HG03095 (cell line): ENCODE measurements around the gene CARMIL1.
"Not testable (repeated sequence)": the region's sequence is repeated elsewhere in the genome, so short reads cannot be mapped to it uniquely, and the experiment has no call there.

Source experiments
- ATAC-seq: cut with Tn5 transposase; IDR thresholded peaks from one replicate; pipeline ENCODE4 v1.9.1; 2021; ENCODE audit warnings: moderate library complexity; ENCODE audit not compliant: unreplicated experiment

Gene CARMIL1

DNA sequence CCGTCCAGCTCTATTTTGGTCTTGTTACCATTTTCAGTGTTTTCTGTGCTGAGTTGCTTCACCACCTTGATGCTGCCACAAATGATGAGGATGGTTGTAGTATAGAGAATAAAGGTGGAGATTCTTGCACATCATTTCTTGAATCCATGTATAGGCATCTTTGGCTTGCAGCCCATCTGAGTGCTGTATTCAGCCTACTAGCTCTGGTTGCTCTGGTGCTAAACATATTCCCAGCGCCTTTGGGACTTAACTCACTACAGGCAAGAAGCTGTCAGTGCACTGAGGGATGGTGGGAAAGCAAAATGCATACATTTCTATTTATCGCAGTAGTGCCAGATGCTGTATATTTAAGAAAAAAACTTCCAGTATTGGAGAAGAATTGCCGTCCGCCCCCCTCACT is 86.0 kb downstream of the CARMIL1 start:
- no peak for ATAC-seq

DNA sequence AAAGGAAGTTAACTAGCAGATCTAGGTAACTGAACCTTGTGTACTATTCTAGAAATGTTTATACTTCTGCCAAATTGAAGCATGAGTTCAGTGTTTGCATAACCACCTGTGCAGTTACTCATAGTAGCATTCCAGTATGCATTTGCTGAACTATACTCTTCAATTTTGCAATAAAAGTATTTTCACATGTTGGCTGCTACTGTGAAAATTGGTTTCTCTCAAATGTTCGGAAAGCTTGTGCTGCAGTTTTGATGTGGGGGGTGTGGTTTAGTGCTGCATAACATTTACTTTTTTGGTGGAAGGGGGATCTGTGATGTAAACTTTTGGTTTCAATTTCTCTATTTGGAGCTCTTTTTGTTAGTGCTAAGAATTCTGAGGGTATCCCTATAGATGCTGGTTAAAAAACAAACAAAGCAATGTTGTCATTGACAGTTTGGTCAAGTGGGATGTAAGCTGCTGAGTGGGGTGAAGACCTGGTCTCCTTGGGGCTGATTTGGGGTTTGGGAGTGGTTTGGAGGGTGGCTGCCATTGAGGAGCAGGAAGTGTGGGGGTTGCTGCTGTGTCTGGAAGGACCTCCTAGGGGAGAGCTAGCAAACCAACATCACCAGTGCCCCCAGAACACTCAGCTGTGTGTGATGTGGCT is 87.8 kb downstream of the CARMIL1 start:
- ATAC-seq: no peak

DNA sequence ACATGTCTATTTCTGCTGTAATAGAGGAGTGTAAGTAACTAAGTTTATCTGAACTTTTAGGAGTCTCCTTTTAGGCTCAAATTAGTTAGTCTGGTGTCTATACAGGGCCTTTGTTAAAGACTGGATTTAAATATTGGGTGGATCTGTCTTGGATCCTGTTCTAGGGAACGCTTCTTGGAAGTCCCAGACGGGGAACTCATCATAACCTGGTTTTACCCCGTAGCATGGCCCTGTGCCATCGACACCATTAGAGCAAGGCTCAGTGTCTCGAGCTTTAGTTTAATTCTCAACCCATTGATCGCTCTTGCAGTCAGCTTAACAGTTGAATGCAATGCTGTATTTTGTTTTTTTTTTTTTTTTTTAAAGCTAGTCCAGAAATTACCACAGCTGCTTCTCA is 89.9 kb downstream of the CARMIL1 start:
- ATAC-seq: no peak

DNA sequence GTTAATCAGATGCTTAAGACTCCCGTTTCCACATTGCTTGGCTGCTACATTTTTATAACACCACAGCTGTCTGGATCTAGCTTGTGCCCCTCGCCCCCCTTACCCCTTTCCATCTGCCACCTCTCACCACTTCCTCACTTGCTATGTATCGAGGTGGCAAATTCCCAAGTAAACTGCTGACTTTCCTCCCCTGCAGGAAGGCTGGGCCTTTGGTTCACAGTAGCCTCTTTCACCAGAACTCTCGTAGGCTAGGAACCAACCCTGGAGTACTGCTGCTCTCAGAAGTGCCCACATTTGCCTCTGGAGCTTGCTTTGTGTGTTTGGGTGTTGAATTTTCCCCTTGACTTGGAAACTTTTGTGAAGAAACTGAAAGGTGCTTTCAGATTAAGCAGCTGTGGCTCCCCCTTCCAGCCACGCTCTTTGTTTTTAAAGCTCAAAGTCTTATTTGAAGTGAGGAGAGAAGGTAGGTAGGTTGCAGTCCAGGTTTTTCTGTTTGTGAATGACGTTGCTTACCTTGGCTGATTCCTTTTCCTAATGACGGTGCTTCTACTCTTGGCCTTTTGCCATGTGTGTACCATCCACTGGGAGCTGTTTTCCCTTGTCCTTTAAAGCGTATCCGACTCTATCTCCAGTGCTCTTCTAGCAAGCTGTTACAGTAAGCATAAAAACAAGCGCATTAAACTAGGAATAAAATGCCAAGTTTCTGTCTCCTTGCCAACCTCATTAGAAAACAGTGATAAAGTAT is 90.4 kb downstream of the CARMIL1 start:
- no peak for ATAC-seq

DNA sequence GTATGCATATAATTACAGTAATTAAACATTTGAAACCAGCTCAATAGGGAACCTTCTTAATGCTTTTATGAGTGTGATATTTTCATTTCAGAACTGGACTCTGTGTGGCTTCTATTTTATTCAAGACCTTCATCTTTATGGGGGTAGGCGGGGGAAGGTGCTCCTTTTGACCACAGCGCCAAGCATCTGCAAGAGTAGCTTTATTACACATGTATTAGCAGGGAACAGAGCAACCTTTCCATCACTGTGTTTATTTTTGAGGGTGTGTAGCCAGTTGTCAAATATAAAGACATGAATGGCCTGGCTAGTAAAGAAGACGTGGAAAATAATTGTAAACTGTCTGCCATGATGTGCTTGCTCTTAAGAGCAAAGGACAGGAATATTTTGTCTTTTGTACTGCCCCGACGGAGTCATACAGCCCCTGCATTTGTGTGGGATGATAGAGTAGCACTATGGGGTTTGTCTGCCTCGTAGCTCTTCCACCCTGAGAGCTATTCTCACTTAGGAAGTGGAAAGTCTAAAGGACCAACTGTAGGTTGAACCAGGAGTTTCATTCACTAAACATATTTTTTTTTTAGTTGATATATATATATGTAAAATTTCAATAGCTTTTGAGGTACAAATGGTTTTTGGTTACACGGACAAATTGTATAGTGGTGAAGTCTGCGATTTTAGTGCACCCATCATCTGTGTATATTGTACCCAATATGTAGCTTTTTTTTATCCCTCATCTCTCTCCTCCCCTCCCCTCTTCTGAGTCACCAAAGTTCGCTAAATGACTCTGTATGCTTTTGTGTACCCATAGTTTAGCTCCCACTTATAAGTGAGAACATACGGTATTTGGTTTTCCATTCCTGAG is 91.2 kb downstream of the CARMIL1 start:
- ATAC-seq: no peak

DNA sequence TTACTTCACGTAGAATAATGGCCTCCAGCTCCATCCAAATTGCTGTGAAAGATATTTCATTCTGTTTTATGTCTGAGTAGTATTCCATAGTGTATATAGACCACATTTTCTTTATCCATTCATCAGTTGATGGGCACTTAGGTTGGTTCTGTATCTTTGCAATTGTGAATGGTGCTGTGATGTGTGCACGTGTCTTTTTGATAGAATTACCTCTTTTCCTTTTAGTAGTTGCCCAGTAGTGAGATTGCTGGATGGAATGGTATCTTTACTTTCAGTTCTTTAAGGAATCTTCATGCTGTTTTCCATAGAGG is 91.8 kb downstream of the CARMIL1 start:
- no peak for ATAC-seq

DNA sequence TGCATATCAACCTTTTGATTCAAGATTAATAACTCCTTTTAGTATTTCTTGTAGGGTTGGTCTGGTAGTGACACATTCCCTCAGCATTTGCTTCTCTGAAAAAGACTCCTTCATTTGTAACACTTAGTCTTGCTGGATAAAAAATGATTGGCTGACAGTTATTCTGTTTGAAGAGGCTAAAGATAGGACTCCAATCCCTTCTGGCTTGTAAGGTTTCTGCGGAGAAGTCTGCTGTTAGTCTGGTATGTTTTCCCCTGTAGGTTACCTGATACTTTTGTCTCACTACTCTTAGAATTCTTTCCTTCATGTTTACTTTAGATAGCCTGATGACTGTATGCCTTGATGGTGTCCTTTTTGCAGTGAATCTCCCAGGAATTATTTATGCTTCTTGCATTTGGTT is 96.0 kb downstream of the CARMIL1 start:
- ATAC-seq: no peak

DNA sequence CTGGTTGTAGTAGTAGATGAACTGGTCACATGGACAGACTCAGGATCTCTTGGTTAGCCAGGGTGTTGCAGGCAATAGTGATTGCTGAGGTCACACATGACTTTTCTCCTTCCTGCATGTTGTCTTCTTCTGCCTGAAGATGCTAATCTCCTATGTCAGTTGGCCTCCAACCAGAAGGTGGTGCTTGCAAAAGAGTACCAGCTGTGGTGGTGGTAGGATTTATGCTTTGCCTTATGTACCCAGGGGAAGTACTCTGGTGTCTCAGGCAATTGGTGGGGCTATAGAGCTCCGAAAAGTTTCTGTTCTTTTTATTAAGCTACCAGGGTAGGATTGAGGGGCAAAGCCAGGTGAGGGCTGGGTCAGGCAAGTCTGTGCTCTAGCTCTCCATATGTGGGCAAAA is 98.5 kb downstream of the CARMIL1 start:
- no peak for ATAC-seq

DNA sequence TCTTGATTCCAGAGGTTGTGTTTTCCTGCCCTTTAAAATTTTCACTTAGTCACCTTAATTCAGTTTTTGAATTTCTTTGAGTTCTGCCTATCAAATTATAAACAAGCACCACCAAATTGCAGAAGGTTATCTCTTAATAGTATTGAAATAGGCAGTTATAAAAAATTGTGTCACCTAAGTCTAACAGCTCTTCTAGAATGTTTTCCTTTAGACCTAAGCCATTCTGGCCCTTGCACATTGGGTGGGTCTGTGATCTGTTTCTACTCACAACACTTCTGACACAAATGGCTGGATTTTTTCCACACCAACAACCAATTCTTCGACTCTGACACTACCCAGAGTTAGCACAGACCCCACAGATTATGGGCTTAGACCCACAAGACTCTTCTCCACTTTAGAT is 101.9 kb downstream of the CARMIL1 start:
- no peak for ATAC-seq

DNA sequence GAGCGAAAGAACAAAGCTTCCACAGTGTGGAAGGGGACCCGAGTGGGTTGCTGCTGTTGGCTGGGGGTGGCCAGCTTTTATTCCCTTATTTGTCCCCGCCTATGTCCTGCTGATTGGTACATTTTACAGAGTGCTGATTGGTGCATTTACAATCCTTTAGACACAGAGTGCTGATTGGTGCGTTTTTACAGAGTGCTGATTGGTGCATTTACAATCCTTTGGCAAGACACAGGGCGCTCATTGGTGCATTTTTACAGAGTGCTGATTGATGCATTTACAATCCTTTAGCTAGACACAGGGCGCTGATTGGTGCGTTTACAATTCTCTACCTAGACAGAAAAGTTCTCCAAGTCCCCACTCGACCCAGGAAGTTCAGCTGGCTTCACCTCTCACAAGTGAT is 103.3 kb downstream of the CARMIL1 start:
- not testable (repeated sequence) for ATAC-seq

DNA sequence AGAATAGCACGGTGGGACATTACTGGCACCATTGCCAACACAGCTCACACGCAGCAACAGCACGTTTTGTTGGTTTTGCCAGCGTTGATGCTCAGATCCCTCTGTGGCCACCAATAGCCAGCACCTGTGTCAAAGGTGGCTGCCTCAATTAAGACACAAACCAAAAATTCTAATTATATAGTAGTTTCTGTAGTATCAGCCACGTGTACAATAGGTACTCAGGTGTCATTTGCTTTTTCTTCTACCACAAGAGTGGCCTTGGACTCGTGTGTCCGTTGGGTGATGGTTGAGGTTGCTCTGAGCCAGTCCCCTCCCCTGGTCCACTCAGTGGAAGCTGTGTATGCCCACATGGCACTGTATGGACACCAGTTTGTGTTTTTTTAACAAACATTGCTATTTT is 105.1 kb downstream of the CARMIL1 start:
- no peak for ATAC-seq

DNA sequence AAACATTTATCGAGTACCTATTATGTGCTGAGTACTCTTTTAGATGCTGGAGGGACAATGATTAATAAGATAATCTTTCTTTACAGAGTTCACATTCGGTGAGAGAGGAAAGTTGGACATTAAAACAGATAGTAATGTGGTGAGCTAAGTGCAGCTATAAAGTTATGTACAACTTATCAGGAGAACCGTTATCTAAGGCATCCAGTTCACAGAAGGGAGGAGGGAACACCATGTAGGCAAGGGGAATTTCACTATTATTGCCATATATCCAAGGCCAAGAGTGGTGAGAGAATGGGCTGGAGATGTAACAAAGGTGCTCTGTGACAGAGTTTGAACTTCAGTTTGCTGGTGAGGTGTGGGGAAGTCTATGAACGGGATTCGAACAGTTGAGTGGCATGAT is 105.8 kb downstream of the CARMIL1 start:
- no peak for ATAC-seq

DNA sequence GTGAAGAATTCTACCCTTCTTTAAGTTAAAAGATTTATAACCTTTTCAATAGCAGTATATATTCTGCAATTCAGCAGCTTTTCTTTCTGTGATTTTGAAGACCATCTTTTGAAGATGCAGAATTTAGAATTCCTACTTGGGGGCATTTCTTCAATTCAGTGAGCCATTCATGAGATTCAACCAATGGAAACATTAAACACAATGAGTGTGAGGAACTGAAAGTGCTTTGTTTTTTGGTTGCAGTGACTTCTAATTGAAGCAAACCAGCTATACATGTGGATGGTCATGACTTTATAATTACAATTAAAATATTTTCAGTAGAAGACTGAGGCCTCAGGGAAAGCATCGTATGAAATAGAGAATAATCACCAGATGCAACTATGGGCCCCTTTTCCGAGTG is 108.3 kb downstream of the CARMIL1 start:
- ATAC-seq: no peak

DNA sequence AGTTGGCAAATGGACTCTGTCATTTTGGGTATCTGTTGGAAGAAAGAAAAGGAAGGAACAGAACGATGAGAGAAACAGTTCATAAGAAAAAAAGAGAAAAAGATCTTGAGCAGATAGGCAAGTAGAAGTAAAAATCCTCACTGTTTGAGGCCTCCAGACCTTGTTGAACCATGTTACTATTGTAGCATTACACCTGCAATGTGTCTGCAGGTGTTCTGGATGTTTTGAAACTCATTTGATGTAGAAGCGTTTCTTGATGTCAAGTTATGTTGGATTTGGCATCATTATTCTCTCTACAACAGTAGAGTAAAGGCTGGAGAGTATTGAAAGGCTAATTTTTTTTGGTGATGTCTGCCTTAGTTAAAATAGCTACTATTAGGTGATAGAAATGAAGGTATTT is 108.7 kb downstream of the CARMIL1 start:
- ATAC-seq: no peak

DNA sequence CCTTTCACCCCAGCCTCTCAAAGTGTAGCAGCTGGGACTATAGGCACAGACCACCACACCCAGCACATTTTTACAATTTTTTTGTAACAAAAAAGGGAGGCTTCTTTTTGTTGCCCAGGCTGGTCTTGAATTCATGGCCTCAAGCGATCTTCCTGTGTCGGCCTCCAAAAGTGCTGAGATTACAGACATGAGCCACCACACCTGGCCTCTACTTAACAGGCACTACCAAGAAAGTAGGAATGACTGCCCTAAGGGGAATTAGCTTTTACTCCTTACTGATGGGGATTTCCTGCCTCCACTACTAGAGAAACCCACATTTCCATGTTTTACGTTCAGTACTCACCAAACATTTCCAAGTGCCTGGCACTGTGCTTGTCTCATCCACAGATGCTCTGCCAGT is 109.6 kb downstream of the CARMIL1 start:
- no peak for ATAC-seq

DNA sequence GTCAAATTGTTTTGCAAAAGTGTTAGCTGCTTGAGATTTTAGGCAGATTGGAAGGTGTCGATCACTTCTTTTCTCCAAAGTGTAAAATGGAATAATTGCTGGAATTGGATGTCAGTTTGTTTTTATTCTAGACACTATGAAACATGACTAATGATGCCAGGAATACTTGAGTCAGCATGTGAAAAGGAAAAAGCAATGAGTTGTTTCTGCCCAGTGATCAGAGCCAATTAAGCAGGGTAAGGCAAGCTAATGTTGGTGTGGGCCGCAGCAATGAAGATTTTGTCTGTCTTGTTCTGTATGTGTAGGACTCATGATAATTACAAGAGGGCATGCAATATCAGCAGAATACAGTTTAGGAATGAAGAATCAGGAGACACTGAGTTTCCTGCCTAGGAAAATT is 110.3 kb downstream of the CARMIL1 start:
- no peak for ATAC-seq

DNA sequence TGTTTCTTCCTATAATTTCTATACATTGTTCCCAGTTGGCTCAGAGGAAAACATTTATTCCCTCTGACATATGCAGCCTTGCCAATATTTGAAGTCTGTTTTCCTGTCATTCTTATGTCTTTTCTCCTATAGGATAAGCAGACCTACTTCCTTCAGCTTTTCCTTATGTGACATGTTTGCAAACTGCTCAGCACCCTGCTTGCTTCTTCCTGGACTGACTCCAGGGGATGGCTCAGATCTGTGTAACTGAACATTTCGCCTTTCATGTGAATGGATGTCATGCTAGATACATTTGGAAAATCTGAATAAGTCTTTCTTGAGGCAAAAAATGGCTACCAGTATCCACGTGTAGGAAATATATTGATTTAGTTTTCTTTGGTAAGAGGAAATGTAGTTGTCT is 113.2 kb downstream of the CARMIL1 start:
- ATAC-seq: no peak

DNA sequence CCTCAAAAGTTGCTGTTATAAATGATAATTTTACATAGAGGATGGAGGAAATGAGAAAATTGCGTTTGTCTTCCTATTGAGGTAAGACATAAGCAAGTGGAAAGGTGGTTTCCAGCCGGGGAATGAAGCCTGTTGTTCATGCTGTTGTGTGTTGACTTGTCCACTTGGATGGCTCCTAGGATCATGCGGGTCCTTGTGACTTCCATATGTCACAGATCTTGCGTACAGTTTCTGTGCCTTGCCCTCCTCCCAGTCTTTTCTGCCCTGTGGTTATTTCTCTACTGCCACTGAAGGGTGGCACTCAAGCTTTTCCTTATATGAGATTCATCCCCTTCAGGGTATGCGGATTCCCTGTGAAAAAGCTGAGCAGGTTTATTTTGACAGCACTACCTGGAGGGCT is 116.6 kb downstream of the CARMIL1 start:
- no peak for ATAC-seq

DNA sequence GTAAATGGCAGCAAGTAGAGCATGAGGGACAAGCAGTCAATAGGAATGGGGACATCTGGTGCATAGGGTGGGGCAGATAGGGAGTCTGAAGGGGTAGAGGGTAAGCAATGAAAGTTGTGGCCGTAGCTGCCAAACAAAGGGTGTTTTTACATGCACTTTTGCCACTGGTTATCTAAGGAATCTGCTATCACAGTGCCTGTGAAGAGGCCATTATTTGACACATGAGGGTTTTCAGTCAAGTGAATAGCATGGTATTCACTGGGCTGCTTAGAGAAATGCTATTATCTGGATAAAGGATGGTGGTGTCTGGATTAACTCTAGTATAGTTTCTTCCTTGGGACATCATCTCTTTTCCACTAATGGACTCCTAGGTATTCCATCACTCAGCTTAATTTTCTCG is 118.2 kb downstream of the CARMIL1 start:
- no peak for ATAC-seq

DNA sequence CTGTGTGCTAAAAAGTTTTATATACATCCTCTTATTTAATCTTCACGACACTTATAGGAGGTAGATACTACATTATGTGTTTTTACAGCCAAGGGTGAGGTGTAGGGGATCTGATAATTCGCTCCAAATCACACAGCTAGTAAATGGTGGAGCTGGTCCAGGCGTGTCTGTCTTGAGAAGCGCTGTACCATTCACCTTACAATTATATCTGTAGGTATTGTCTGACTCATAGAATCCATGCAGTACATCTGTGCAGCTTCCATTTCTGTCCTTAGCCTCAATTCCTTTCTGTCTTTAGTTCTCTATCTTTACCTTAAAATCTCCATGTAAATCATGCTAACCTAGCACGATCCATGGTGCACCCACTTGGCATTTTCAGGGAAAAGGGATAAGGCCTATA is 120.7 kb downstream of the CARMIL1 start:
- no peak for ATAC-seq

DNA sequence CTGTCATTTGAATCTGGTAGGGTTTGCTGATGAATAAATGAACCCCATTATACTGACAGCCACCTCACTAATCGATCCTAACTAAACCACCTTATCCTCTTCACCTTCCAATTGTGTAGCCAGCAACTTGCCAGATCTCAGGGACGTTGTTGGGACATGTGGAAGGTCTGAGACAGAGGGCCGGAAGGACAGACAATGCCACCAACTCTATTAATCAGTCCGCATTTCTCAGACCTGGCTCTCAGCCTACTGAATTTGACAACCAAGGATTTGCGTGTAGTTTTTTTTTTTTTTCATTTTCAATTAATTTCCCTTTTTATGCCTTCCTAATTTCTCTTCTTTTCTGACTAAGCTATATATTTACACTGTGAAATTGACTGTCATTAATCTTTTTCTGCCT is 122.5 kb downstream of the CARMIL1 start:
- ATAC-seq: no peak

DNA sequence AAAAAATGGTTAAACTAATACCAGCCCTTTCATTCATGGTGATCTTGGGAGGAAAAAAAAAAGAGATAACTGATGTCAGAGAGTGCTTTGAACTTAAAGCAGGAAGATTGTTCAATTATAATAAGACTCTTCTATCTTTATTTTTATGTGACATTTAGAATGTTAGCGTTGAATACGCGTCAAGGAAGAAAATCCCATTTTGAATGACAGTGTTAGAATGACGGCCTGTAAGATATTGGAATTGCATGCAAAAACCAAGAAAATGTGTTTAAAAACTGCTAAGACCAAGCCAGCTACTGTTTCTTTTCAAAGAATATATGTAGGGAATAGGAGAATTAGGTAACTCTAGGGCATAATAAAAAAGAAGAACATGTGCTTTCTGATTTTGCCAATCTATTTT is 123.0 kb downstream of the CARMIL1 start:
- ATAC-seq: no peak
